Cardiac fibroblast (primary cell): Measurements from ENCODE around the gene REM1.

Source experiments
- DNase-seq, 2 donors: peaks; one replicate each; pipeline versions ENCODE4 v3.0.0 to v3.0.0-alpha.2; 2010; ENCODE audit warnings: low read depth in 2 of 2
- H3K4me3 ChIP-seq, 2 donors: replicated peaks in 1 of 2; 1 replicate in 1 of 2; 2 replicates in 1 of 2; pipeline ENCODE4 v1.5.1; 2011; ENCODE audit warnings: low read depth in 2 of 2, low read length in 2 of 2, mild to moderate bottlenecking in 2 of 2, moderate library complexity in 1 of 2
- CTCF ChIP-seq: IDR thresholded peaks from one replicate; pipeline ENCODE4 v1.5.1; 2011; ENCODE audit warnings: low read depth, mild to moderate bottlenecking, low read length, inconsistent platforms

Gene REM1

GRCh38 chr20:31488115-31488514 is 13.0 kb downstream of the REM1 start:
- H3K4me3 ChIP-seq, result no peak overlapping the region

GRCh38 chr20:31489152-31489551 is 14.1 kb downstream of the REM1 start:
- TF ChIP-seq CTCF, result no peak
- H3K4me3 ChIP-seq, result no peak overlapping the region
- DNase-seq, result no peak

More at GRCh38 chr20:31488115-31488514, 13.0 kb downstream of the REM1 start:
- DNase-seq, result no peak
- no peak for TF ChIP-seq CTCF

- H3K4me3 ChIP-seq, result no peak overlapping the region
- DNase-seq, result no peak
- no peak for TF ChIP-seq CTCF
Observed at GRCh38 chr20:31490752-31491151, 15.7 kb downstream of the REM1 start.

GRCh38 chr20:31494131-31494530 is 19.0 kb downstream of the REM1 start:
- peak; percentile 72 for TF ChIP-seq CTCF
- peak; percentile 61 to 74 for DNase-seq
- no peak overlapping the region for H3K4me3 ChIP-seq

GRCh38 chr20:31496761-31497295 is 21.7 kb downstream of the REM1 start:
- peak; percentile 40 to 77 for DNase-seq

GRCh38 chr20:31497838-31498540 is 22.9 kb downstream of the REM1 start:
- peak; percentile 78 to 89 for DNase-seq
- no peak overlapping the region for H3K4me3 ChIP-seq
- TF ChIP-seq CTCF, result no peak

More at GRCh38 chr20:31496761-31497295, 21.7 kb downstream of the REM1 start:
- no peak for TF ChIP-seq CTCF
- H3K4me3 ChIP-seq, result no peak overlapping the region
